Common myeloid progenitor, CD34-positive (primary cell): ENCODE results near the gene MAP6D1.
"Not testable (repeated sequence)": the region's sequence is repeated elsewhere in the genome, so short reads cannot be mapped to it uniquely, and the experiment has no call there.

Source experiments
- CTCF ChIA-PET: fragments of 350-600 bp; sonication (Branson Sonifier 250); formaldehyde crosslinking; loops from one replicate; lab custom pipeline; 2021; ENCODE audit warnings: antibody characterized with exemption; lab: Charles Lee
- POLR2A ChIA-PET: fragments of 350-600 bp; sonication (Branson Sonifier 250); formaldehyde crosslinking; loops from one replicate; lab custom pipeline; 2021; ENCODE audit warnings: antibody characterized with exemption; lab: Charles Lee
- DNase-seq, 3 donors: peaks; one replicate each; pipeline versions ENCODE4 v3.0.0 to v3.0.0-alpha.2; 2013
- H3K27ac ChIP-seq, 2 experiments: 1 replicate in 1 of 2; 2 replicates in 1 of 2; pipeline ENCODE4 v1.7.0; 2013; ENCODE audit warnings: inconsistent platforms in 2 of 2, low read length in 2 of 2, mild to moderate bottlenecking in 2 of 2, low read depth in 1 of 2, moderate library complexity in 1 of 2; ENCODE audit not compliant: severe bottlenecking in 2 of 2, insufficient read depth in 1 of 2, poor library complexity in 1 of 2
- H3K27me3 ChIP-seq, 5 experiments: replicated peaks in 2 of 5; 1 replicate in 3 of 5; 2 replicates in 2 of 5; pipeline versions ENCODE4 v1.6.1 to v1.7.0; 2013; ENCODE audit warnings: low read length in 4 of 5, mild to moderate bottlenecking in 2 of 5, moderate library complexity in 2 of 5, inconsistent platforms in 1 of 5; ENCODE audit not compliant: insufficient read depth in 5 of 5, control insufficient read depth in 4 of 5
- H3K36me3 ChIP-seq, 4 experiments: 1 replicate in 2 of 4; 2 replicates in 2 of 4; pipeline versions ENCODE4 v1.6.1 to v1.7.0; 2013; ENCODE audit warnings: low read length in 3 of 4, control low read depth in 1 of 4, mild to moderate bottlenecking in 1 of 4; ENCODE audit not compliant: control insufficient read depth in 4 of 4, insufficient read depth in 4 of 4
- H3K4me1 ChIP-seq, 4 experiments: 1 replicate in 3 of 4; 2 replicates in 1 of 4; pipeline versions ENCODE4 v1.6.1 to v1.7.1; 2013; ENCODE audit warnings: low read length in 3 of 4, mild to moderate bottlenecking in 3 of 4, control low read depth in 1 of 4, inconsistent platforms in 1 of 4, moderate library complexity in 1 of 4; ENCODE audit not compliant: control insufficient read depth in 4 of 4, insufficient read depth in 4 of 4; ENCODE audit errors: control extremely low read depth in 1 of 4
- H3K4me3 ChIP-seq, 7 experiments: 1 replicate in 4 of 7; 2 replicates in 3 of 7; pipeline versions ENCODE4 v1.5.1 to v1.7.0; 2013; ENCODE audit warnings: mild to moderate bottlenecking in 7 of 7, low read length in 6 of 7, moderate library complexity in 6 of 7, inconsistent platforms in 2 of 7, low read depth in 2 of 7, control low read depth in 1 of 7; ENCODE audit not compliant: insufficient read depth in 4 of 7, control insufficient read depth in 1 of 7; ENCODE audit errors: extremely low read depth in 1 of 7
- H3K9me3 ChIP-seq, 5 experiments: 1 replicate in 4 of 5; 2 replicates in 1 of 5; pipeline versions ENCODE4 v1.6.1 to v1.7.1; 2013; ENCODE audit warnings: low read length in 4 of 5, mild to moderate bottlenecking in 2 of 5, inconsistent platforms in 1 of 5, low read depth in 1 of 5, moderate library complexity in 1 of 5; ENCODE audit not compliant: control insufficient read depth in 4 of 5, insufficient read depth in 2 of 5; ENCODE audit errors: control extremely low read depth in 1 of 5
- WGBS: methylation state at CpG from one replicate; pipeline ENCODE4 v1.1.5; 2013; ENCODE audit not compliant: insufficient coverage; 5-methylcytosine and 5-hydroxymethylcytosine counted together

Gene MAP6D1

GRCh38 chr3:183779896-183780465 is 45.4 kb downstream of the MAP6D1 start:
- Histone ChIP-seq H3K4me3 (no peak overlapping the region), H3K9me3 (no peaks in the 10 kb centered on the region), H3K4me1 (peaks cover 0 to 9% (median 3%) of the 10 kb centered on the region in 4 experiments), H3K36me3 (peaks cover 25 to 75% (median 51%) of the 10 kb centered on the region in 4 experiments), H3K27ac (no peak overlapping the region), H3K27me3 (no peaks in the 10 kb centered on the region)
- 95% methylated on average over 7 of the region's 14 CpGs for WGBS
- DNase-seq: peak in 2 of 3 donors; percentile 28 to 30
- CTCF ChIA-PET: interaction anchor here (0.7 to 2.5 kb wide), 2 partner anchors 9 to 13 kb away, joined by 3 to 21 read pairs; no protein-coding TSS in a partner anchor
- POLR2A ChIA-PET: no interaction called here

DNA sequence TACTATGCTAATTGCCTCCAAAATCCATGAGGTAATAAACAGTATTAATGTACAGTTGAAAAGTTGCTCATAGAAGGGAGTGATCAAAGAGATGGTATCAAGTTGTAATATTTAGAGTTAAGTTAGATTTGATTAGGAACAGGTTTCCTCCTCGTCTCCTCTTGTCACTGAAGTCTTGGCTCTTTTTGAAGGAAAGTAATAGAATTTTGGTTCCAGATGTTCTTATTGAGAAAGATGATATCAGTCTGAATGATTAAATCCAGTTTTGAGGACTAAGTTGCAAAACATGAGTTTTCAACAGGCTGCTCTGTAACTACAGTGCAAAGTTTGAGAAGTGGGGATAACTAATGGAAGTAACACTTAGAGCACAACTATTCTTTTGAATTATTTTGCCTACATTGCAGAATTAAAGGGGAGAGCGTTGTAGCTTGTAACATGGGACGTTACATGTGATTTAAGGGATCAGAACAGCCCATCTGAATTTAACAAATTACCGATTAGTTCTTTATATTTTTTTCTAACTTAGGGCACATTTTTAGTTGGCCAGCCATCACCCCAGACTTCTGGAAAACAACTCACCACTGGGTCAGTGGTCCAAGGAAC is 48.3 kb downstream of the MAP6D1 start:
- H3K4me3 ChIP-seq: no peak overlapping the region
- H3K4me1 ChIP-seq: peaks cover 0 to 4% (median 0%) of the 10 kb centered on the region in 4 experiments
- H3K9me3 ChIP-seq: no peaks in the 10 kb centered on the region
- H3K27me3 ChIP-seq: no peaks in the 10 kb centered on the region
- H3K36me3 ChIP-seq: peaks cover 34 to 85% (median 60%) of the 10 kb centered on the region in 4 experiments
- DNase-seq: no peak
- CTCF ChIA-PET: interaction anchor here (1.4 kb wide), 1 partner anchor 8 kb away, joined by 6 read pairs; no protein-coding TSS in a partner anchor
- WGBS: 100% methylated on average over 4 of the region's 4 CpGs
- H3K27ac ChIP-seq: no peak overlapping the region
- POLR2A ChIA-PET: interaction anchor here (0.6 kb wide), 1 partner anchor 560 kb away, joined by 4 read pairs; no protein-coding TSS in a partner anchor

DNA sequence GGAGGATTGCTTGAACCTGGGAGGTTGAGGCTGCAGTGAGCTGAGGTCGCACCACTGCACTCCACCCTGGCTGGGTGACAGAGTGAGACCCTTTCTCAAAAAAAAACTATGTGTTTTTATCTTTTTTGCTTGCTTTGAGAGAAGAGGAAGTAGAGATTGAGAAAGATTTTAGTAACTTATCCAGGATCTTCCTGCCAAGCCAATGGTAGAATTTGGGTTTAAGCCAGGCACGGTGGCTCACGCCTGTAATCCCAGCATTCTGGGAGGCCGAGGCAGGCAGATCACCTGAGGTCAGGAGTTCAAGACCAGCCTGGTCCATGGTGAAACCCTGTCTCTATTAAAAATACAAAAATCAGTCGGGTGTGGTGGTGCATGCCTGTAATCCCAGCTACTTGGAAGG is 48.9 kb downstream of the MAP6D1 start:
- H3K27me3 ChIP-seq, H3K4me3 ChIP-seq, H3K27ac ChIP-seq, H3K4me1 ChIP-seq, DNase-seq, H3K9me3 ChIP-seq: not testable (repeated sequence)
- H3K36me3 ChIP-seq: peaks cover 34 to 84% (median 61%) of the 10 kb centered on the region in 4 experiments
- ChIA-PET POLR2A (interaction anchor here (0.6 kb wide), 1 partner anchor 559 kb away, joined by 4 read pairs; no protein-coding TSS in a partner anchor), CTCF (interaction anchor here (2.3 kb wide), 1 partner anchor 9 kb away, joined by 7 read pairs; no protein-coding TSS in a partner anchor)
- 86% methylated on average over 5 of the region's 5 CpGs for WGBS

GRCh38 chr3:183775781-183776180 is 49.6 kb downstream of the MAP6D1 start:
- peaks cover 34 to 77% (median 56%) of the 10 kb centered on the region in 4 experiments for H3K36me3 ChIP-seq
- no peaks in the 10 kb centered on the region for H3K9me3 ChIP-seq
- DNase-seq: no peak
- no peak overlapping the region for H3K27ac ChIP-seq
- POLR2A ChIA-PET: no interaction called here
- WGBS: 100% methylated on average over 1 of the region's 5 CpGs
- H3K4me3 ChIP-seq: no peak overlapping the region
- peaks cover 0 to 4% (median 0%) of the 10 kb centered on the region in 4 experiments for H3K4me1 ChIP-seq
- CTCF ChIA-PET: interaction anchor here (2.3 kb wide), 1 partner anchor 9 kb away, joined by 7 read pairs; no protein-coding TSS in a partner anchor
- H3K27me3 ChIP-seq: no peaks in the 10 kb centered on the region

- Histone ChIP-seq H3K27me3 (no peaks in the 10 kb centered on the region), H3K9me3 (no peaks in the 10 kb centered on the region), H3K4me1 (peaks cover 0 to 4% (median 0%) of the 10 kb centered on the region in 4 experiments), H3K27ac (no peak overlapping the region), H3K36me3 (peaks cover 31 to 68% (median 51%) of the 10 kb centered on the region in 4 experiments), H3K4me3 (no peak overlapping the region)
- no peak for DNase-seq
- POLR2A ChIA-PET: no interaction called here
- WGBS: 67% methylated on average over 3 of the region's 3 CpGs
- CTCF ChIA-PET: interaction anchor here (0.8 to 2.3 kb wide), 4 partner anchors 7 to 383 kb away, joined by 3 to 7 read pairs (median 3); no protein-coding TSS in a partner anchor
Measured at GRCh38 chr3:183774631-183775030, 50.7 kb downstream of the MAP6D1 start.

- 100% methylated on average over 6 of the region's 9 CpGs for WGBS
- H3K27ac ChIP-seq: no peak overlapping the region
- ChIA-PET CTCF (interaction anchor here (0.9 to 2.0 kb wide), 6 partner anchors 9 to 585 kb away, joined by 3 to 6 read pairs (median 4); no protein-coding TSS in a partner anchor), POLR2A (interaction anchor here (0.6 kb wide), 1 partner anchor 14 kb away, joined by 3 read pairs; no protein-coding TSS in a partner anchor)
- H3K4me1 ChIP-seq: no peaks in the 10 kb centered on the region
- H3K4me3 ChIP-seq: no peak overlapping the region
- DNase-seq: no peak
- no peaks in the 10 kb centered on the region for H3K9me3 ChIP-seq
- H3K36me3 ChIP-seq: peaks cover 22 to 48% (median 30%) of the 10 kb centered on the region in 4 experiments
- H3K27me3 ChIP-seq: no peaks in the 10 kb centered on the region
Measured at GRCh38 chr3:183769453-183769852, 55.9 kb downstream of the MAP6D1 start.
